ENCODE measurements around the gene CDHR1.

DNA sequence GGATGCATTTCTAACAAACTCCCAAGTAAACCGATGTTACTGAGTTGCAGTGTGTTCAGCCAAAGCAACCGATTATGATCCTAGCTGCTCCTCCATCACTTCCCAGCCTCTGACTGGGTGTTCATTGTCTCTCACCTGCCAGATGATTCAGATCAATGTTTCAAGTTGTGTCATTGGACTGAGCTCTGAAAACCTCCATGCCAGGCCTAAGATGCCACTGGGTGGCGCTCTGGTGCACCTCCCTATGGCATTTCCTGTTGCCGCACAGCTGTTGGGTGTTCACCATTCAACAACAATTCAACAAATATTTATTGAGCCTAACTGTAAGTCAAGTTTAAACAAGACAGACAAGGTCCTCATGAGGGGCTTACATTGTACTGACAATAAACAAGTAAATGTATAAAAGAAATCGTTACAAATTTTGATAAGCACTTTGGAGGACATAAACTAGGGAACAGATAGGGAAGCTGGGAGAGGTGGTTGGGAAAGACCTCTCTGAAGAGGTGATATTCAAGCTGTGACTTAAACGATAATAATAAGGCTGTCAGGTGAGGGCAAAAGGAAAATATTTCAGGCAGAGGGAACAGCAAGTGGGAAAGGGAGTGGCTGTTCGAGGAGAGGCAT, 73.3 kb downstream of the CDHR1 start:
- TF ChIP-seq, protein P1, sequence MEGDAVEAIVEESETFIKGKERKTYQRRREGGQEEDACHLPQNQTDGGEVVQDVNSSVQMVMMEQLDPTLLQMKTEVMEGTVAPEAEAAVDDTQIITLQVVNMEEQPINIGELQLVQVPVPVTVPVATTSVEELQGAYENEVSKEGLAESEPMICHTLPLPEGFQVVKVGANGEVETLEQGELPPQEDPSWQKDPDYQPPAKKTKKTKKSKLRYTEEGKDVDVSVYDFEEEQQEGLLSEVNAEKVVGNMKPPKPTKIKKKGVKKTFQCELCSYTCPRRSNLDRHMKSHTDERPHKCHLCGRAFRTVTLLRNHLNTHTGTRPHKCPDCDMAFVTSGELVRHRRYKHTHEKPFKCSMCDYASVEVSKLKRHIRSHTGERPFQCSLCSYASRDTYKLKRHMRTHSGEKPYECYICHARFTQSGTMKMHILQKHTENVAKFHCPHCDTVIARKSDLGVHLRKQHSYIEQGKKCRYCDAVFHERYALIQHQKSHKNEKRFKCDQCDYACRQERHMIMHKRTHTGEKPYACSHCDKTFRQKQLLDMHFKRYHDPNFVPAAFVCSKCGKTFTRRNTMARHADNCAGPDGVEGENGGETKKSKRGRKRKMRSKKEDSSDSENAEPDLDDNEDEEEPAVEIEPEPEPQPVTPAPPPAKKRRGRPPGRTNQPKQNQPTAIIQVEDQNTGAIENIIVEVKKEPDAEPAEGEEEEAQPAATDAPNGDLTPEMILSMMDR (IDR thresholded peaks at IDR 0.05; ENCODE audit: control extremely low read depth in 1 of 3, insufficient read depth in 1 of 3, low read depth in 1 of 3, low read length in 3 of 3) = peak; percentile 85 to 98 (median 94)
- TF ChIP-seq KDM4A (IDR thresholded peaks at IDR 0.05; ENCODE audit: low read depth, low read length, severe bottlenecking) (no peak), EP300 (IDR thresholded peaks at IDR 0.05; ENCODE audit: borderline replicate concordance in 1 of 2, low read depth in 2 of 2, low read length in 2 of 2) (no peak), JUND (IDR thresholded peaks at IDR 0.05; ENCODE audit: low read length) (no peak), SUZ12 (IDR thresholded peaks at IDR 0.05; ENCODE audit: low read length) (no peak), EZH2 (IDR thresholded peaks at IDR 0.05; ENCODE audit: low read depth, low read length, severe bottlenecking) (no peak), ASH2L (IDR thresholded peaks at IDR 0.05; ENCODE audit: low read length) (no peak)
- TF ChIP-seq, protein P2, sequence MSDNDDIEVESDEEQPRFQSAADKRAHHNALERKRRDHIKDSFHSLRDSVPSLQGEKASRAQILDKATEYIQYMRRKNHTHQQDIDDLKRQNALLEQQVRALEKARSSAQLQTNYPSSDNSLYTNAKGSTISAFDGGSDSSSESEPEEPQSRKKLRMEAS (IDR thresholded peaks at IDR 0.05) = no peak

Measured in H1 (cell line).